Uterus (tissue), 4 donors: ENCODE measurements around the gene TTC31. TPM values are rescaled to one million over a fixed set of nuclear protein-coding genes. Genes with fewer than 3 reads are reported as not detected.

Experiments used
- DNase-seq, 2 donors: peaks; one replicate each; pipeline ENCODE4 v3.0.0-alpha.2; 2019 to 2020
- H3K27ac ChIP-seq, 2 donors: fragments of 200-600 bp; sonication (generic); 1 replicate in 1 of 2; 2 replicates in 1 of 2; pipeline ENCODE4 v1.5.1; 2016 to 2018
- H3K27me3 ChIP-seq, 2 donors: fragments of 200-600 bp; sonication (generic); one replicate each; pipeline ENCODE4 v1.5.1; 2018 to 2019; ENCODE audit warnings: control low read depth in 1 of 2
- H3K36me3 ChIP-seq, 2 donors: fragments of 200-600 bp; sonication (generic); one replicate each; pipeline ENCODE4 v1.5.1; 2019; ENCODE audit warnings: control low read depth in 1 of 2
- H3K4me1 ChIP-seq, 2 donors: fragments of 200-600 bp; sonication (generic); one replicate each; pipeline ENCODE4 v1.5.1; 2018 to 2019; ENCODE audit warnings: control low read depth in 1 of 2
- H3K4me3 ChIP-seq, 2 donors: fragments of 200-600 bp; sonication (generic); 1 replicate in 1 of 2; 2 replicates in 1 of 2; pipeline ENCODE4 v1.5.1; 2018 to 2019; ENCODE audit warnings: mild to moderate bottlenecking in 1 of 2
- H3K9me3 ChIP-seq, 2 donors: fragments of 200-600 bp; sonication (generic); one replicate each; pipeline ENCODE4 v1.5.1; 2019; ENCODE audit warnings: control low read depth in 1 of 2
- POLR2A ChIP-seq, 2 donors: fragments of 450-650 bp; IDR thresholded peaks; one replicate each; pipeline ENCODE4 v1.6.1; 2016; ENCODE audit warnings: antibody characterized with exemption in 2 of 2, mild to moderate bottlenecking in 1 of 2, moderate library complexity in 1 of 2
- intact Hi-C: fragments of 100-400 bp; cut with DNase I; formaldehyde crosslinking; loops from one replicate; pipeline ENCODE4 v1.15.1; 2023; ENCODE audit warnings: low total_unique reads
- total RNA-seq, 4 donors: library from RNA; depleted of rRNA in 3 of 4; stranded (reverse); fragments of >200 nt in 3 of 4; gene quantifications; one replicate each; pipeline versions ENCODE4 v1.1.0 to v1.2.4, GENCODE V29; 2014 to 2023
- TF ChIP-seq, protein P1 (sequence below), 4 experiments: fragments of 200-600 bp in 2 of 4; fragments of 450-650 bp in 2 of 4; sonication (generic) in 2 of 4; IDR thresholded peaks; one replicate each; pipeline ENCODE4 v1.5.1; 2016 to 2019; ENCODE audit warnings: antibody characterized with exemption in 4 of 4, mild to moderate bottlenecking in 2 of 4, moderate library complexity in 1 of 4
- donor health status: DM: yes; HTN: yes; CAD: no.

The TTC31 gene
- total RNA-seq, 4 donors from 2014 or later, result 8.5 to 29.2 (median 17.5) TPM

- H3K27ac ChIP-seq, result no peak overlapping the region
- peaks cover 0 to 6% of the 10 kb centered on the region in 2 donors for H3K4me1 ChIP-seq
- no peak for TF ChIP-seq POLR2A (IDR thresholded peaks at IDR 0.05)
- TF ChIP-seq, protein P1, sequence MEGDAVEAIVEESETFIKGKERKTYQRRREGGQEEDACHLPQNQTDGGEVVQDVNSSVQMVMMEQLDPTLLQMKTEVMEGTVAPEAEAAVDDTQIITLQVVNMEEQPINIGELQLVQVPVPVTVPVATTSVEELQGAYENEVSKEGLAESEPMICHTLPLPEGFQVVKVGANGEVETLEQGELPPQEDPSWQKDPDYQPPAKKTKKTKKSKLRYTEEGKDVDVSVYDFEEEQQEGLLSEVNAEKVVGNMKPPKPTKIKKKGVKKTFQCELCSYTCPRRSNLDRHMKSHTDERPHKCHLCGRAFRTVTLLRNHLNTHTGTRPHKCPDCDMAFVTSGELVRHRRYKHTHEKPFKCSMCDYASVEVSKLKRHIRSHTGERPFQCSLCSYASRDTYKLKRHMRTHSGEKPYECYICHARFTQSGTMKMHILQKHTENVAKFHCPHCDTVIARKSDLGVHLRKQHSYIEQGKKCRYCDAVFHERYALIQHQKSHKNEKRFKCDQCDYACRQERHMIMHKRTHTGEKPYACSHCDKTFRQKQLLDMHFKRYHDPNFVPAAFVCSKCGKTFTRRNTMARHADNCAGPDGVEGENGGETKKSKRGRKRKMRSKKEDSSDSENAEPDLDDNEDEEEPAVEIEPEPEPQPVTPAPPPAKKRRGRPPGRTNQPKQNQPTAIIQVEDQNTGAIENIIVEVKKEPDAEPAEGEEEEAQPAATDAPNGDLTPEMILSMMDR (IDR thresholded peaks at IDR 0.05), result no peak
- H3K9me3 ChIP-seq, result no peaks in the 10 kb centered on the region
- no peaks in the 10 kb centered on the region for H3K27me3 ChIP-seq
- DNase-seq, result no peak
- no peaks in the 10 kb centered on the region for H3K36me3 ChIP-seq
- no peak overlapping the region for H3K4me3 ChIP-seq
- intact Hi-C loops, result no loop called here
These were observed 32.2 kb upstream of the TTC31 start for GRCh38 chr2:74450570-74451190.

DNA sequence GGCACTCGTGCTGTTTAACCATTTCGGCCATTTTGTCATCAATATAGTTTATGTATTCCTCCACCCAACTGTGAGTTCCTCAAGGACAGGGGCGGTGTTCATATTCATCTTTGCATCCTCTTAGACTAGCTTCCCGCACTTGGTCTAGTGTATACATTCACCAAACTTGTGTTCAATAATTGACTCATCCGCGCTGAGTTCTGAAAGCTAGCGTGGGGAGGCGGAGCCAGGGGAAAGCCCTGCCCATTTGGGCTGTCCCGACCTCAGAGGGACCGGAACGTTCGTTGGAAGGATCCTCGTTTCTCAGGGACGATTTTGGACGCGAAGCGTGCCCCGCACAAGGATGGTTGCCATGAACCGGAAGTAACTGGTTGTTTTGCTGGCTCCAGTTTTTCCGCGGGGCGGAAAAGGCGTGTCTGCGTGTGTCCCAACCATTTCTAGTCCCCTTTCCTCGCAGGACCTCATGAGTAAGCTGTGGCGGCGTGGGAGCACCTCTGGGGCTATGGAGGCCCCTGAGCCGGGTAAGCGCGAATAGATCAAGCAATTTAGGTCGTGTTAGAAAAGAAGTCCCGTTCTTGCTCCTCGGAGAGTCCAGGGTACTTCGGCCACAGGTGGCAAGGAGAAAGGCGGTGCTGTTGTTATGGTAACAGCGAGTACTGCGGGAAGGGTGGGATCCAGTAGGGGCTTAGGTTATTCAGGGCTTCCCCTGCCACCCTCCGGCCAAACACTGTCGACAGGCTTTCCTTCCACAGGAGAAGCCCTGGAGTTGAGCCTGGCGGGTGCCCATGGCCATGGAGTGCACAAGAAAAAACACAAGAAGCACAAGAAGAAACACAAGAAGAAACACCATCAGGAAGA lies 28.0 kb upstream of the TTC31 start, which contains the start of gene INO80B:
Gene INO80B (plus strand): TSS at position 434 of the 858 bp plus-strand sequence. CDS start 30 bp downstream, at position 464.
- Histone ChIP-seq H3K9me3 (no peaks in the 10 kb centered on the region), H3K4me3 (peak within 1 kb of the TSS; percentile 64 to 71), H3K4me1 (peaks cover 3 to 18% of the 10 kb centered on the region in 2 donors), H3K36me3 (no peaks in the 10 kb centered on the region), H3K27me3 (no peaks in the 10 kb centered on the region), H3K27ac (peak within 1 kb of the TSS; percentile 49 to 71)
- peak; percentile 96 to 97 for DNase-seq
- TF ChIP-seq POLR2A (IDR thresholded peaks at IDR 0.05), result peak; percentile 48 to 60
- TF ChIP-seq, protein P1 (IDR thresholded peaks at IDR 0.05), result peak in 2 of 4 experiments; percentile 32 to 48
- intact Hi-C loops, result no loop called here

DNA sequence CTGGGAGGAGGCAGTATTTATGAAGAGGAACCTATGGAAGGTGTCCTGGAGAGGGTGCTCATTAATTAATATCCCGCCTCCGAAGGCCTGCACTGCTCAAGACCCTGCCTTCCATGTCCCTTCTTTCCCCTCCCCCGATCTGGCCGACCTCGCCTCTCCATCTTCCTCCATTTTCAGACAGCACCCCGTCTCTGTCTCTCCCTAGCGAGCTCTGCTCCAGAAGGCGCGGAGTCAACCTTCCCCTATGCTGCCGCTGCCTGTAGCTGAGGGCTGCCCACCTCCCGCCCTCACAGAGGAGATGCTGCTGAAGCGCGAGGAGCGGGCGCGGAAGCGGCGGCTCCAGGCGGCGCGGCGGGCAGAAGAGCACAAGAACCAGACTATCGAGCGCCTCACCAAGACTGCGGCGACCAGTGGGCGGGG lies 25.7 kb upstream of the TTC31 start:
- Histone ChIP-seq H3K4me1 (peaks cover 3 to 18% of the 10 kb centered on the region in 2 donors), H3K36me3 (no peaks in the 10 kb centered on the region)
- intact Hi-C loops, result no loop called here

DNA sequence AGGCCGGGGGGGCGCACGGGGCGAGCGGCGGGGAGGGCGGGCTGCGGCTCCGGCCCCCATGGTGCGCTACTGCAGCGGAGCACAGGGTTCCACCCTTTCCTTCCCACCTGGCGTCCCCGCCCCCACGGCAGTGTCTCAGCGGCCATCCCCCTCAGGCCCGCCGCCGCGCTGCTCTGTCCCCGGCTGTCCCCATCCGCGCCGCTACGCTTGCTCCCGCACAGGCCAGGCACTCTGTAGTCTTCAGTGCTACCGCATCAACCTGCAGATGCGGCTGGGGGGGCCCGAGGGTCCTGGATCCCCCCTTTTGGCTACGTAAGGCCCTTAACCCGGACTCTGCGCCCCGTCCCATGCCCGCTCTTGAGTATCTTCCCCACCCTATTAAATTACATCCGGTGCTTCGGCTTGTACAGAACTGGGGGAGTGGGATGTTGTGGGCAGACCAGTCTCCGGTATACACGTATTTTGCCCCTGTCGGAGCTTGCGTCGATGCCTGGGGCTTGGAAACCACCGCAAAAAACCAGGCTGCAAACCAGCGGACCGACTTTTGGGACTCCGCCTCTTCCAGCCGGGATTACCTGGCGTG lies 25.2 kb upstream of the TTC31 start:
- intact Hi-C loops, result no loop called here
- Histone ChIP-seq H3K27me3 (no peaks in the 10 kb centered on the region), H3K27ac (peak overlapping the region; percentile 95 to 98), H3K4me1 (peaks cover 3 to 18% of the 10 kb centered on the region in 2 donors), H3K9me3 (no peaks in the 10 kb centered on the region), H3K4me3 (peak overlapping the region; percentile 69 to 70), H3K36me3 (no peaks in the 10 kb centered on the region)
- peak in 1 of 2 donors; percentile 58 for DNase-seq
- TF ChIP-seq, protein P1 (IDR thresholded peaks at IDR 0.05), result no peak
- TF ChIP-seq POLR2A (IDR thresholded peaks at IDR 0.05), result peak; percentile 64 to 86

More for the DNA sequence above, 25.7 kb upstream of the TTC31 start:
- no peaks in the 10 kb centered on the region for H3K27me3 ChIP-seq
- peak overlapping the region; percentile 95 to 98 for H3K27ac ChIP-seq
- no peak for DNase-seq
- no peak for TF ChIP-seq POLR2A (IDR thresholded peaks at IDR 0.05)
- TF ChIP-seq, protein P1 (IDR thresholded peaks at IDR 0.05), result no peak
- peak overlapping the region; percentile 69 to 70 for H3K4me3 ChIP-seq
- H3K9me3 ChIP-seq, result no peaks in the 10 kb centered on the region
